ENCODE measurements around the gene CFAP73.
A peak's percentile ranks its signal among the peaks of the same experiment; 100 is the strongest.
"Not testable (repeated sequence)": the region's sequence is repeated elsewhere in the genome, so short reads cannot be mapped to it uniquely, and the experiment has no call there.

CFAP73 gene

DNA sequence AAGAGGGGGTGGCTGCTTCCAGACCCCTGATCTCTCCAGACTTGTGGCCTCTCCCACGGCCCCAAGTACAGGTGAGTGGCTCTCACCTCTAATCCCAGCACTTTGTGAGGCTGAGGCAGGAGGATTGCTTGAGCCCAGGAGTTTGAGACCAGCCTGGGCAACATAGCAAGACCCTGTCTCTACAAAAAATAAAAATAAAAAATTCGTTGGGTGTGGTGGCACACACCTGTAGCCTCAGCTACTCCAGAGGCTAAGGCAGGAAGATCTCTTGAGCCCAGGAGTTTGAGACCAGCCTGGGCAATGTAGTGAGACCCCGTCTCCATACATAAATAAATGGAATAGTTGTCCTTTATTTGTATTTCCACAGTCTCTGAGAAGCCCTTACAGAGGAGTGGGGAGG lies 7.8 kb upstream of the CFAP73 start:
- not testable (repeated sequence) for DNase-seq (ENCODE audit: low read depth in 3 of 3, low spot score in 1 of 3)

DNA sequence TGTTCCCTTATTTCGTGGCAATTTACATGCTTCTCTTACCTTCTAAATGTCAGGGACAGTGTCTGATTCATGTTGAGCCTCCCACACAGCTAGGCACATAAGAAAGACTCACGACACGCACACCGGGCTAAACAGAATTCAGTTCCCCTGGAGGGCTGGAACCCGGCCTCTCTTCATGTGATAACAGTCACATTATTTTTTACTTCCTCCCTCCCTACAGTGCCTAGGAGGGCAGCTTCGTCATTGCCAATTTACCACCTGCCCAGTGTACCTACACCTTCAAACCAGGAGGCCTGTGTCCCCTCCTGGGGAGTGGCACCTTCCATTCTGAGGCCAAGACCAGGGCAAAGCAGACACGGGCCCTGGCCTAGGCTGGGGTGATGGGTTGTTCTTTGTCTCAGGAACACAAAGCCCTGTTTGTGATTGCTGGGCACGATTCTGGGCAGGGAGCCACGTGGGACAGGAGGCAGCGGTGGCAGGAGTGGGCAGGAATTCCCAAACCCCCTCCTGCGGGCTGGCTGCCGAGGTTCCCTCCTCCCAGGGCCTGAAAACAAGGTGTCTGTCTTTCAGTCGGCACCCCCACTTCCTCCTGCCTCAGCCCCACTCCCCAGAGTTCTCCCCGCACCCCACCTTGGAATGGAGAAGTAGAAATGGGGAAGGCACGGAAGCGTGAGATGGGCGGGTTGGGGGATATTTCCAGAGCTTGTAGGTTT lies 7.2 kb upstream of the CFAP73 start:
- DNase-seq (ENCODE audit: low read depth in 3 of 3, low spot score in 1 of 3) = no peak

DNA sequence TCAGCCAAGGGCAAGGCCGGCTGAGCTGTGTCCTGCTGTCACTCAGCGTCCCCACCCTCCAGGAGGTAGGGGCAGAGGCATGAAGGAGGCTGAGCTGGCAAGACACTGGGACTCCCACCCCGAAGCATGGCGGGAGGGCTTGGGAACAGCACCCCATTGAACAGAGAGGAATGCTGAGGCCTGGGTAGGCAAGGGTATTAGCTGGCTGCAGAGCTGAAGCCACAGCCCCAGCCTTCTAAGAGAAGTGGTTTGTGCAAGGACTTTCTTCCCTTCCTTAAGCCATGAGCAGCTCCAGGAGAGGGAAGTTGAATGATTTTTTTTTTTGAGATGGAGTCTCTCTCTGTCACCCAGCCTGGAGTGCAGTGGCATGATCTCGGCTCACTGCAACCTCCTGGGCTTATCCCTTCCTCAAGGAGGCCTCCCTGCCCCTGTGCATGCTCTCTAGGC lies 6.6 kb upstream of the CFAP73 start:
- no peak for DNase-seq (ENCODE audit: low read depth in 3 of 3, low spot score in 1 of 3)

DNA sequence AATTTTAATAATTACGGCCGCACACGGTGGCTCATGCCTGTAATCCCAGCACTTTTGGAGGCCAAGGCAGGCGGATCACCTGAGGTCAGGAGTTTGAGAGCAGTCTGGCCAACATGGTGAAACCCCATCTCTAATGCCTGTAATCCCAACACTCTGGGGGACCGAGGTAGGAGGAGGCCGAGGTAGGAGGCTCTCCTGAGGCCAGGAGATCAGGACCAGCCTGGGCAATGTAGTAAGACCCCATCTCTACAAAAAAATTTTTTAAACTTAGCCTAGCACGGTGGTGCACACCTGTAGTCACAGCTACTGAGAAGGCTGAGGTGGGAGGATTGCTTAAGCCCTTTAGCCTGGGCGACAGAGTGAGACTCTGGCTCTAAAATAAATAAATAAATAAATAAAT lies 5.6 kb upstream of the CFAP73 start:
- DNase-seq (ENCODE audit: low read depth in 3 of 3, low spot score in 1 of 3) = no peak

DNA sequence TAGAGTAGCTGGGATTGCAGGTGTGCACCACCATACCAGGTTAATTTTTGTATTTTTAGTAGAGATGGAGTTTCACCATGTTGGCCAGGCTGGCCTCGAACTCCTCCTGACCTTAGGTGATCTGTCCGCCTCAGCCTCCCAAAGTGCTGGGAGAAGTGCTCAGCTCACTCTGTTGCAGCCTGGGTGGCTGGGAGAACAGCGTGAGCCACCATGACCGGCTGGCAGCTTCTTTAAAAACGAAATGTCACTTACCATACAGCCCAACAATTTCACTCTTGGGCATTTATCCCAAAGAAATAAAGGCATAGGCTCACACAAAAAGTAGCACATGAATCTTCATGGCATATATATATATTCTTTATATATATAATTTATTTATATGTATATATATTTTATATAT lies 4.7 kb upstream of the CFAP73 start:
- DNase-seq (ENCODE audit: low read depth in 3 of 3, low spot score in 1 of 3) = no peak

DNA sequence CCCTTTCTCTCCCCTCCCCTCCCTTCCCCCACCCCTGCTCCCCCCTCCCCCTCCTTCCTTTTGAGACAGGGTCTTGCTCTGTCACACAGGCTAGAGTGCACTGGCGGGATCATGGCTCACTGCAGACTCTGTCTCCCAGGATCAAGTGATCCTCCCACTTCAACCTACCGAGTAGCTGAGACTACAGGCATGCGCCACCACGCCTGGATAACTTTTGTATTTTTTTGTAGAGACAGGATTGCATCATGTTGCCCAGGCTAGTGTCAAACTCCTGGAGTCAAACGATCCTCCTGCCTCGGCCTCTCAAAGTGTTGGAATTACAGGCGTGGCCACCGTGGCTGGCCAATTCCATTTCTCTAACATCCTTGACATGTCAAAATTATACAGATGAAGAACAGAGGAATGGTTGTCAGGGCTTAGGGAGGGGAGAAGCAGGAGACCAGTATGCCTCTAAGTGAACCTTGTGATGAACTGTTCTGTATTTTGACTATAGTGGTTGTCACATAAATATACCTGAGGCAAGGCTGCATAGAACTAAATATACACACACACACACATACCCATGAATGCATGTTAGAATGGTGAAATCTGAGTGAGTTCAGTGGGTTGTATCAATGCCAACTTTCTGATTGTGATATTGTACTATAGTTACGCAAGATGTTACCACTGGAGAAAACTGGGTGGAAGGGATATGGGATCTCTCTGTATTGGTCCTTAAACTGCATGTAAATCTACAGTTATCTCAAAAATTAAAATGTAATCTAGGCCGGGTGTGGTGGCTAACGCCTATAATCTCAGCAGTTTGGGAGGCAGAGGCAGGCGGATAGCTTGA lies 3.6 kb upstream of the CFAP73 start:
- DNase-seq (ENCODE audit: low read depth in 3 of 3, low spot score in 1 of 3) = no peak

DNA sequence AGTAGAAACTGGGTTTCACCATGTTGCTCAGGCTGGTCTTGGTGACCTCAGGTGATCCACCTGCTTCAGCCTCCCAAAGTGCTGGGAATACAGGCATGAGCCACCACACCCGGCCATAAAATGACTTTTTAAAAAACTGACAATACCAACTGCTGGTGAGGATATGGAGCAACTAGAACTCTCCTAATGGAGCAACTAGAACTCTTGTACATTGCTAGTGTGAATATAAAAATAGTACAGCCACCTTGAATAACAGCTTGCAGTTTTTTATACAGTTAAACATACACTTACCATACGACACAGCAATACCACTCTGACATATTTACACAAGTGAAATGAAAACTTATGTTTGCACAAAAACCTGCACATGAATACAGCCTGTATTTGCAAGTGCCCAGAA lies 2.5 kb upstream of the CFAP73 start:
- DNase-seq (ENCODE audit: low read depth in 3 of 3, low spot score in 1 of 3) = no peak

DNA sequence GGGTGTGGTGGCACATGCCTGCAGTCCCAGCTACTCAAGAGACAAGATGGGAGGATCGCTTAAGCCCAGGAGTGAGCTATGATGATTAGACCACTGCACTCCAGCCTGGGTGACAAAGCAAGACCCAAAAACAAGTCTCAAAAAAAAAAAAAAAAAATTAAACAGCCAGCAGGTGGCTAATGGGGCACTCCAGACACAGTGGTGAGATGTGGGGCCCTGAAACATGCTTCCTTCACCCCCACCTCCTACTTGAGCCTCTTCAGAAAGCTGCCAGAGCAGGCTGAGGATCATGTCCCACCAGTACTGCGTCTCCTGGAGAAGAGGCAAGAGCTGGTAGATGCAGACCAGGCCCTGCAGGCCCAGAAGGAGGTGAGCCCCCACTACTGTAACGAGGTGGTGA lies 2.1 kb downstream of the CFAP73 start:
- DNase-seq (ENCODE audit: low read depth in 3 of 3, low spot score in 1 of 3) = no peak

DNA sequence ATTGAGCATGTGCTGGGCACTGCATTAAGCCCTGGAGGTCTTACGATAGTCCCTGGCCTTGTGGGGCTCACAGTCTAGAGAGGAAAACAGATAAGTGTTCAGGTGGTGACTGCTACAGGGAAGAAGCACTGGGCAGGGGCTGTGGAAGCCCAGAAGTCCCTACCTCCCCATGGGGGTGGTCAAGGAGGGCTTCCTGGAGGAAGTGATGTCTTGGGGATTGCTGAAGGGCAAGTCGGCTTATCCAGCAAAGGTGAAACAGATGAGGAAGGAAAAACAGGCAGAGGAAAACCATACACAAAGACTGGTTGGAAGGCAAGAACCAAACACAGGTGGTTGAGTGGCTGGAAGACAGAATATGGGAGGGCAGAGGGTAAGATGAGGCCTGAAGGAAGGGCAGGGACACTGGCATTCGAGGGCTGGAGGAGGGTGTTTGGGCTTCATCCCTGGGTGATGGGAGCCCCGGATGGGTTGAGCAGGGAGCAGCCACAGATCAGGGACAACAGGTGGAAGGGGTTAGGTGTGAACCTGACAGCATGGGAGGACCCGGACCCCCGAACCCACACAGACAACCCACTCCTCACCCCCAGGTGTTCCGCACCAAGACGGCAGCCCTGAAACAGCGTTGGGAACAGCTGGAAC lies 2.8 kb downstream of the CFAP73 start:
- DNase-seq (ENCODE audit: low read depth in 3 of 3, low spot score in 1 of 3) = no peak

DNA sequence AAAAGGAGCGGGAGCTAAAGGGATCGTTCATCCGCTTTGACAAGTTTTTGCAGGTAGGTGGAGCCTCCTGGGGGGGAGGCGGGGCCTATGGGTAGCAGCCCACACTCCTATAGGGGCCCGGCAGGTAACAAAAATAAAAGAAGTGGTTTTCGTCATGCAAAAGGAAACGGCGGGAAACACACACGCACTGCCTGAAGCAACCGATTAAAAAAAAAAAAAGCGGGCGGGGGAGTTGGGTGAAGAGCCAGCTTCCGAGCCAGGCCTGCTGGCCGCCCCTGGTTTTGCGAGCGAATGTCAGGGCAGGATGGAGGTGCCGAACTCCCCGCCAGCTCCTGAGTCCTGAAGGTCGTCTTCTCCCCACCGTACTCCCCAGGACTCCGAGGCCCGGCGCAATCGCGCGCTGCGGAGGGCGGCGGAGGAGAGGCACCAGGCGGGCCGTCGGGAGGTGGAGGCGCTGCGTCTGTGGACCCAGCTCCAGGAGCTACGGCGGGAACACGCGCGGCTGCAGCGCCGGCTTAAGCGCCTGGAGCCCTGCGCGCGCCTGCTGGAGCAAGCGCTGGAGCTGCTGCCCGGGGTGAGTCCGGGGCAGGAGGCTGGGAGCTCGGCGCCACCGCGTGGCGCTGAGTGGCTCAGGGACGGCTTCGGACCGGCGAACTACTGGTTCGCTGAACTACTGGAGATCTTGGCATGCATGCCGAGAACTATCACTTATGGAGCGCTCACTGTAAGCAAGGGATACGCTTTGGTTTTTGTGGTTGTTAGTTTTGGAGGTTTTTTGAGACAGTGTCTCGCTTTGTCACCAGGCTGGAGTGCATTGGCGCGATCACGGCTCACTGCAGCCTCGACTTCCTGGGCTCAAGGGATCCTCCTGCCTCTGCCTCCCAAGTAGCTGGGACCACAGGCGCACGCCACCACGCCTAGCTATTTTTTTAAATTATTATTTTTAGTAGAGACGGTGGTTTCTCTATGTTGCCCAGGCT lies 3.6 kb downstream of the CFAP73 start:
- DNase-seq (ENCODE audit: low read depth in 3 of 3, low spot score in 1 of 3) = peak in 2 of 3 donors; percentile 25 to 47

DNA sequence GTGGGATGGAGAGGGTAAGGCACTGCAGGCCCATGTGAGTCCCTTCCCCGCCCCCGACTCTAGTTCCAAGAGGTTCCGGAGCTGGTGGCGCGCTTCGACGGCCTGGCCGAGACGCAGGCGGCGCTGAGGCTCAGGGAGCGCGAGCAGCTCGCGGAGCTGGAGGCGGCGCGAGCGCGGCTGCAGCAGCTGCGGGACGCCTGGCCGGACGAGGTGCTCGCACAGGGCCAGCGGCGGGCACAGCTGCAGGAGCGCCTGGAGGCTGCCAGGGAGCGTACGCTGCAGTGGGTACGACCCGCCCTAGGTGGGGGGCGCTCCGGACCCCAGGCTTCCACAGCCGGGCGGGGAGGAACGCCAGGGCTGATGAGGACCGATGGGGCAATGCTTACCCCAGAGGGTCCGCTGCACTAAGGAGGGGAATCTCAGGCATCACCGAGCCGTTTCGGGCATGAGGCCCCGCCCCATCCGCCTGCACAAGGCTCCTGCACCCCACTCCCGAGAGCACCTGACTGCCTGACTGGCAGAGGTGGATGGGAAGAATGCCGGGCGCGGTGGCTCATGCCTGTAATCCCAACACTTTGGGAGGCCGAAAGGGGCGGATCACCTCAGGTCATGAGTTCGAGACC lies 4.9 kb downstream of the CFAP73 start:
- no peak for DNase-seq (ENCODE audit: low read depth in 3 of 3, low spot score in 1 of 3)

DNA sequence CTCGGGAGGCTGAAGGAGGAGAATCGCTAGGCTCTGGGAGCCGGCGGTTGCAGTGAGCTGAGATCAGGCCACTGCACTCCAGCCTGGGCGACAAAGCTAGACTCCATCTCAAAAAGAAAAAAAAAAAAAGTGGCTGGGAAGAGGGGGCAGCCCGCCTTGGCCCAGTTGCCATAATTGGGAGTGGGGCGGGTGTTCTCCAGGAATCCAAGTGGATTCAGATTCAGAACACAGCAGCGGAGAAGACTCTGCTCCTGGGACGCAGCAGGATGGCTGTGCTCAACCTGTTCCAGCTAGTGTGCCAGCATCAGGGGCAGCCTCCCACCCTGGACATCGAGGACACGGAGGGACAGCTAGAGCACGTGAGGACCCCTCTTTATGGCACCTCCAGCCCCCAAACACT lies 5.5 kb downstream of the CFAP73 start:
- no peak for DNase-seq (ENCODE audit: low read depth in 3 of 3, low spot score in 1 of 3)

DNA sequence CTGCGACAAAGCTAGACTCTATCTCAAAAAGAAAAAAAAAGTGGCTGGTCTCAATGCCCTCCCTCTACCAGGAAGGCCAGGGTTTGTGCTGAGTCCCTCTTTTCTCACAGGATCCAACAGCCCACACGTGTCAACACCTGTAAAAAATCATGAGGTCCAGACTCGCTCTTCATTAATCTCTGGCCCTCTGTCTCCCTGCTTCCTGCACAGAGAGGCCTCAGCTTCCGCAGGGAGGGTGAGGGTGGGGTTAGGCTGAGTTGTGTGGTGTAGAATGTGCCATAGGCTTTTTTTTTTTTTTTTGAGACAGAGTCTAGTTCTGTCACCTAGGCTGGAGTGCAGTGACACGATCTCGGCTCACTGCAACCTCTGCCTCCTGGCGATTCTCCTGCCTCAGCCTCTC lies 6.1 kb downstream of the CFAP73 start:
- DNase-seq (ENCODE audit: low read depth in 3 of 3, low spot score in 1 of 3) = no peak

DNA sequence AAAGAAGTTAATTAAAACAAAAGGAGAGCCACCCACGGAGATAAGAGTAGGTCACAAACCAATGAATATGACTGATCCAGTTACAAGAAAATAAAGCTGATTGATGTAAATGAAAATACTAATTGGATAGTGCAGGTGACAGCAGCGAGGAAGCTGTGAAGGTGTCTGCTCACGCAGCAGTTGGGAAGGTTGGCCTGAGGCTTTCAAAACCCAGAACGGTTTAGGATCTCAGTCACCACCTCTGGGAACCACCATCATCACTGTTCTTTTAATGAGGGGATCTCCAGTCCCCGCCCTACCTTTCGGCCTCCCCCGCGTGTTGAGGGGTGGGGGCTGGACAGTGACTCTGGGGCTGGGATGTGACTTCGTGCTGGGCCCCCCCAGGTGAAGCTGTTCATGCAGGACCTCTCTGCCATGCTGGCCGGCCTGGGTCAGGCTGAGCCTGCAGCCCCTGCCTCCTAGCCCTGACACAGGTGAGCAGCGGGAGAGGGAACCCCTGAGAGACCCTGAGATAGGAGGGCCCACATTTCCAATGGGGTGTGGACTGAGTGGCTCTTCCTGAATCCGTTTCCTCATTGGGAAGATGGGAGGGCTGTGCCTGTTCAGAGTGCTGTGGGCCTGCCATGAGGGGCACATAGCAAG lies 7.8 kb downstream of the CFAP73 start:
- no peak for DNase-seq (ENCODE audit: low read depth in 3 of 3, low spot score in 1 of 3)

DNA sequence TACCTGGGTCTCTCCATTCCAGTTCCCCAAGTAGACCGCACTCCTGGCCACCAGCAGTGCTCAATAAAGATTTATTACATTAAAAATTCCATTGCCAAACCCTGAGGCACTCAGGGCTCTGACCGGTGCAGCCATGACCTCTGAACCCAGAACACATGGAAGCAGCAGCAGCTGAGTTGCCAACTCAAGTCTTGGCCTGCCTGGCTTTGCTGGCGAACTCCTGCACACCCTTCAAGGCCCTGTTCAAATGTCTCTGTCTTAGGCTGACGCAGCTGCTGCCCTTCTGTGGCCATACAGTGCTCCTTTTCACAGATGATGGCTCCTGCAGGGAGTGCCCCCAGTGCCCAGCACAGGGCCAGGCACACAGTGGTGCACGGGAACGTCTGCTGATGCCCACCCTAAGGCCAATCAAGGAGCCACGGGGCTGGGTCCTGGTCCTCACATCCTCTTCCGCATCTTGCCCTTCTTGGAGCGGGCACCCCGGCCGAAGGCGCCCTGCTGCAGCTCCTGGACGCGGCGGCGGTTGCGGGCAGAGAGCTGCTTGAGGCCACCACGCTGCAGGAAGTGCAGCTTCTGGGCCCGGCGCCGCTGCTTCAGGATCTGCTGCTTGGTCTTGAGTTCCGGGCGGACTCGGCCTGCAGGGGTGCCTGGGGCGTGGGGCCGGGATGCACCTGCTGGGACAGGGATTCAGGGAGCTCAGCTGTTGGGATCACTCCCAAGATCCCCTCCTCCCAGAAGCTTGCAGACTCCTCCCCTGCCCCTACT lies 9.1 kb downstream of the CFAP73 start:
- no peak for DNase-seq (ENCODE audit: low read depth in 3 of 3, low spot score in 1 of 3)

DNA sequence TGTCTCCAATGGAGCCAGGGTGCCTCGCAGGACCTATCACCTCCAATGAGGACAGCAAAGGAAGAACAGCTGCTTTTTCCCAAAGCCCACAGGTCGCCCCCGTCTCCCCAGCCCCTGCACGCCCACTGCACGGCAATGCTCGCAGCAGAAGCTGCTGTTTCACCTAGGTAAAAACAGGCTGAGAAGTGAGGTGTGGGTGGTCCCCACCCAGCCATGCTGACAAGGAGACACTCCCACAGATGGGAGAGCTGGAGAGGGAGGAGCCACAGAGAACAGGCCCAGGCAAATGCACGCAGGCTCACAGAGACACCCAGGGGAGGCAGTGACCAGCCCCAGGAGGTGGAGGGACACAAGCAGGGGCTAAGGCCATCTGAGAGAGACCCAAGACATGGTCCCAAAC lies 10.4 kb downstream of the CFAP73 start:
- DNase-seq (ENCODE audit: low read depth in 3 of 3, low spot score in 1 of 3) = no peak

DNA sequence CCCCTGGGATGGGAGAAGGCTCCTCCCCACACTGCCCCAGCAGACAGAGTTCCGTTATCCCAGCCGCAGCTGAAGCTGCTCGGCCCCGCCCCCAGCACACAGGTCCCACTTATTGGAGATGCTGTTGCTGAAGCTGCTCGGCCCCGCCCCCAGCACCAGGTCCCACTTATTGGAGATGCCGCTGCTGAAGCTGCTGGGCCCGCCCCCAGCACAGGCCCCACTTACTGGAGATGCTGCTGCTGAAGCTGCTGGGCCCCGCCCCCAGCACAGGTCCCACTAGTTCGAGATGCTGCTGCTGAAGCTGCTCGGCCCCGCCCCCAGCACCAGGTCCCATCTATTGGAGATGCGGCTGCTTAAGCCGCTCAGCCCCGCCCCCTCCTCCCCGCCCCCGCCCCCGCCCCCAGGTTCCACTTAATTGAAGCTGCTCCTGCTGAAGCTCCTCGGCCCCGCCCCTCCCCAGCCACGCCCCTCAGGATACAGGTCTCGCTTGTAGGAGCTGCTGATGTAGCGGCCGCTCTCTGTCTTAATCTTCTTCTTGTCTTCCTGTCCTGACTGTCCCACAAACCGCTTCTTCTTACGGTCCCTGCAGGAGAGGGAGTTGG lies 12.0 kb downstream of the CFAP73 start:
- DNase-seq (ENCODE audit: low read depth in 3 of 3, low spot score in 1 of 3) = no peak

DNA sequence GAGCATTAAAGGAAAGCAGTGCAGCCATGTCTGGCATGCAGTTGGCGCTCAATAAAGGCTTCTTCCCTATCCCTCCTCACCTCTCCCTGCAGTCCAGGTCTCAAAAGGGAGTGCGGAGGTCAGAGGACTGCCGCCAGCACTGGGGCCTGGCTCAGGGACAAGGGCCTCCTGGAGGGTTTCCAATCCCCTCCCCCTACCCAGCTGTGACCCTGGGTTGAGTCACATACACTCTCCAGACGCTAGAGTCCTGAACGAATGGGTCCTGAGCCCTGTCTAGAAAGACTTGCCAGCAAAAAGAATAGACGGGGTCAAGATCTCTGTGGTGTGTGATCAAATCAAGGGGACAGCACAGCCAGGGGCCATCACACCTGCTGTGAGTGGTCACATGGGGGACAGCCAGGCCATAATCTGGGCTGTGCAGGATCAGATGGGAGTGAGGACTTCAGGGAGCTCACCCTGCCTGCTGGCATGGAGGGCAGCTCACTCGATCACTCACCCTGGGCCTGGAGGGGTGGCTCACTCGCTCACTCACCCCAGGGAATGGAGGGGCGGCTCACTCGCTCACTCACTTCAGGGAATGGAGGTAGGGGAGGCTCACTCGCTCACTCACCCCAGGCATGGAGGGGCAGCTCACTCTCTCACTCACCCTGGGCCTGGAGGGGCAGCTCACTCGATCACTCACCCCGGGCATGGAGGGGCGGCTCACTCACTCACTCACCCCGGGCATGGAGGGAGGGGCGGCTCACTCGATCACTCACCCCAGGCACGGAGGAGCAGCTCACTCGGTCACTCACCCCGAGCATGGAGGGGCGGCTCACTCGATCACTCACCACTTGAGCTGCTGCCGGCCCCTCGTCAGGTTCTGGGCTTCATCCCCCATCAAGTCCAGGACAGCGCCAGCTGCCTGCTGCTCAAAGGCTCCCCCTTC lies 12.8 kb downstream of the CFAP73 start:
- no peak for DNase-seq (ENCODE audit: low read depth in 3 of 3, low spot score in 1 of 3)
